ENCODE data around the gene KCNG2.

KCNG2 gene

DNA sequence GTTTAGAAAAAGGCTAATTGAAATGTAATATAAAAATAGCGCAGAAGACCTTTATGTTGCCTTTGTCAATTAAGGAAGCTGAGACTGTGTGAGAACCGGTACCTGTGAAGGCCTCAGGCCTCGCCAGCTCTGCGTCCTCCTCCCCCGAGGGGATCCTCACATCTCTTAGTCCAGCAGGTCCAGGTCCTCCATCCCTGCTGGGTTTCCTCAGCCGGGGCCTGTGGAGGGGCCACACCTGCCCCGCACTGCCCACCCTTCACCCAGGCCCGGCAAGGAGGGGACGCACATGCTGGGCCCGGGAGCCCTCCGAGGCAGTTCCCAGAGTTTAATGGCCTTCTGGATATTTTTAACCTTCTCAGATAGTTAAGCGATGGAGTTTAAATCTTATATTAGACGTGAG, 3.5 kb downstream of the KCNG2 start:
- ATAC-seq (replicated peaks) (no peak), DNase-seq (no peak)
- H3K36me3 Mint-ChIP-seq (ENCODE audit: insufficient read depth), result no peaks in the 10 kb centered on the region
- H3K4me1 Mint-ChIP-seq (ENCODE audit: low read depth in 2 of 2), result peaks cover 6 to 22% of the 10 kb centered on the region in 2 donors
- no peak overlapping the region for H3K27ac Mint-ChIP-seq
- H3K27me3 Mint-ChIP-seq, result peaks cover 31 to 34% of the 10 kb centered on the region in 2 donors
- no peaks in the 10 kb centered on the region for H3K9me3 Mint-ChIP-seq
- H3K4me3 Mint-ChIP-seq, result no peak overlapping the region

DNA sequence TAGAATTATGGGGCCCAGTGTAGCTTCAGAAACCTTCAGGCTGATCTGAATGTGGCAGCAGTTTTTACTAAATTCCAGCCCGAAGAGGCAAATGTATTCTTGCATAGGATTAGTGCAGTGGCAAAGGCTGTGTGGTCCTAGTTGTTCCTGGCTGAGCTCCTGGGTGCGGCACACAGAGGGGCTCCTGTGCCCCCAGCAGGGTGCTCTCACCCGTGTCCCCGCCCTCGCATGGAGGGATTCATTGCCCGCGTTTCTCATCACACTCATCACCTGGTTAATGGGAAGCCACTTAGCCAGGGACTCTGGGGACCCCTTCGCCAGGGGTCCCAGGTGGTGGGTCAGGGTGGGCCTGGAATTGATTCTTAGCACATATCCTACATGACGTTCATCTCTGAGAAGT, 3.9 kb downstream of the KCNG2 start:
- DNase-seq (no peak), ATAC-seq (replicated peaks) (no peak)
- Mint-ChIP-seq H3K27me3 (peaks cover 26 to 30% of the 10 kb centered on the region in 2 donors), H3K4me3 (no peak overlapping the region), H3K4me1 (ENCODE audit: low read depth in 2 of 2) (peaks cover 6 to 22% of the 10 kb centered on the region in 2 donors), H3K27ac (no peak overlapping the region), H3K36me3 (ENCODE audit: insufficient read depth) (no peaks in the 10 kb centered on the region), H3K9me3 (no peaks in the 10 kb centered on the region)

DNA sequence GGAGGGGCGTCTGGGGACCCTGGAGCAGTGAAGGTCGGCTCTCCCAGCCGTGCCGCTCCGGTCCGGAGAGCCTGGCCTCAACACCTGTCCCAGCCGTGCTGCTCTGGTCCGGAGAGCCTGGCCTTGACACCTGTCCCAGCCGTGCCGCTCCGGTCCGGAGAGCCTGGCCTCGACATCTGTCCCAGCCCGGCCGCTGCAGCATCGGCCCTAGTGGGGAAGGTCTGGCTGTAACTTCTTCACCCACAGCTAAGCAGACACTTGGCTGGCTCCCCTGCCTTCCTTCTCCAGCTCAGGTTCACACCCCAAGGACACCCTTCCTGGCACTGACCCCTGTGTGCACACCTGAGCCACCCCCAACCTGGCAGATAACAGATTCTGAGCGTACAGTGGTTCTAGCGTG, 4.6 kb downstream of the KCNG2 start:
- no peaks in the 10 kb centered on the region for H3K9me3 Mint-ChIP-seq
- no peak overlapping the region for H3K27ac Mint-ChIP-seq
- peaks cover 3 to 20% of the 10 kb centered on the region in 2 donors for H3K4me1 Mint-ChIP-seq (ENCODE audit: low read depth in 2 of 2)

DNA sequence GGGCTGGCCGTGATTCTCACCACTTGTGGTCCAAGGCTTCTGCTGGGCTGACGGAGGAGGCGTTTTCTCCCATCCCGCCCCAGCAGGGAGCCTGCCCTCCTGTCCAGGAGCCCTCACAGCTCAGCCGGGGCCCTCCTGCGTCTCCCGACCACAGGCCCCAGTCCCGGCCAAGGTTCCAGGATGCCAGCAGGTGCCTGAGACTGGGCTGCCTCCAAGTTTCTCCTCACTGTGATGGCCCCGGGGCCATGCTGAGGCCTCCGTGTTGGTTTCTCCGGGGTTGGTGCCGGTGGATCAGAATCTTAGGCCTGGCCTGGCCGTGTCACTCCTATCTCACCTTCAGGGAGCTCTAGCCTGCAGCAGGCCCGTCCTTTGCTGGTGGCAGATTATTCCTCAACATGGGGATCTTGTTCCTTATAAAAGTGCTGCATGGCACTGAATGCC, 5.9 kb downstream of the KCNG2 start:
- ATAC-seq (replicated peaks), result no peak
- Mint-ChIP-seq H3K27ac (no peak overlapping the region), H3K4me3 (no peak overlapping the region), H3K9me3 (no peaks in the 10 kb centered on the region), H3K4me1 (ENCODE audit: low read depth in 2 of 2) (peaks cover 2 to 18% of the 10 kb centered on the region in 2 donors), H3K27me3 (peaks cover 16 to 18% of the 10 kb centered on the region in 2 donors), H3K36me3 (ENCODE audit: insufficient read depth) (no peaks in the 10 kb centered on the region)
- DNase-seq, result no peak

More for the DNA sequence above, 4.6 kb downstream of the KCNG2 start:
- Mint-ChIP-seq H3K27me3 (peaks cover 20 to 24% of the 10 kb centered on the region in 2 donors), H3K36me3 (ENCODE audit: insufficient read depth) (no peaks in the 10 kb centered on the region), H3K4me3 (no peak overlapping the region)
- DNase-seq (no peak), ATAC-seq (replicated peaks) (no peak)

DNA sequence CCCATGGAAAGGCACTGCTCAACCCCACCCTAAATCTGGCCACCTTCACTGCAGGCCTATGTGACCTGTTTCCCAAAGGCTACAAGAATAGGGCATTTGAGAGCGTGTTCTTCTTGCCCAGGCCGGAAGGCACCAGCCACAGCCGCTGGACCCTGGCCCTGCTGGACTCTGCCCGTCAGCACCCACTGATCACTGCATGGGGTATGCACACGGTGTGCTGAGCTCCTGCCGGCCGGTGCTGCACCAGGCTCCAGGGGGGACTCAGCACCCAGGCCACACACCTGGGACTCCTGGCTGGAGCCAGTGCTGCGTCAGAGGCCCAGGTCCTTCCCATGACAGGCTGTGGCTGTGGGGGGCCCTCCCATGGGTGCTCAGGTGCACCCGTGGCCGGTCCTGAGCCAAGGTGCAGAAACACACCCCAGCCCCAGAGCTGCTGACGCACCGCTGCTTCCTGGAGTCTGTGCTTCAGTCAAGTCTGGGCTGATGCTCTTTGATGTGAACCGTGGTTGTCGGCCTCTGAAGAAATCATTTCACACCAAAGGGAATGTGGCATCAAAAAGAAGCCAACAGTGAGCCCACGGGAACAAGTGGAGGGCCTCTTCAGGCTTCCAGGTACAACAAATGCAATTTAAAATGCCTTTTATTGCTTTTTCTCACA, 6.5 kb downstream of the KCNG2 start:
- H3K4me1 Mint-ChIP-seq (ENCODE audit: low read depth in 2 of 2), result peaks cover 2 to 17% of the 10 kb centered on the region in 2 donors
- no peaks in the 10 kb centered on the region for H3K36me3 Mint-ChIP-seq (ENCODE audit: insufficient read depth)
- H3K9me3 Mint-ChIP-seq, result no peaks in the 10 kb centered on the region
- H3K27ac Mint-ChIP-seq, result no peak overlapping the region
- peaks cover 12 to 14% of the 10 kb centered on the region in 2 donors for H3K27me3 Mint-ChIP-seq
- DNase-seq, result no peak
- no peak overlapping the region for H3K4me3 Mint-ChIP-seq
- ATAC-seq (replicated peaks), result no peak

DNA sequence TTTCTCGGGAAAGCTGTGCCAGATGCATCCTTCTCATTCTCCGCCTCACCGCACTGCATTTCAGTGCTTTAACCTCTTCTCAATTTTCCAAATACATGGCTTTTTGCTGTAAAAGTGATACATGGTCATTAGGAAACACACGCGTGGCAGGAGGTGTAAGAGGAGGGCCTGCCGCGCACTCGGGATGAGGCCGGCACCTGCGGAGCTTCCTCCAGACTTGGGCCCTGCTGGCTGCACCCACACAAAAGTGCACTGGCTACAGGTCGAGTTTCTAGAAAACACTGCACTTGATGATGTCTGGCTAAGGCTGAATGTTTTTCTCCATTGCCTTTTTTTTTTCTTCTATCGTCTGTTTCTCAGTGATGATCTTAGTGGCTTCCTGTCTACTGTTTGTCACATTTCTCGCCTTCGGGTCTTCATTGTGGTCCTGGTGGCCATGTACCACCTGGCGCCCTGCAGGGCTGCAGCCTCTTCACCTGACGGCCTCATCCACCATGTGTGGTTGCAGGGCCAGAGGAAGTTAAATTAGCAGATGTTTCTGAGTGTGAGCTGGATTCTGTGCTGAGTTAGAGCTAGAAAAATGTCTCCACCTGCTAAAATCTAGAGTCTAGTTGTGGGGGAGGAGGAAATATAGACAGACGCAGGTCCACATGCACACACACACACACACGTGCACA, 7.6 kb downstream of the KCNG2 start:
- Mint-ChIP-seq H3K36me3 (ENCODE audit: insufficient read depth) (no peaks in the 10 kb centered on the region), H3K4me1 (ENCODE audit: low read depth in 2 of 2) (peaks cover 0 to 9% of the 10 kb centered on the region in 2 donors), H3K9me3 (no peaks in the 10 kb centered on the region), H3K27me3 (peaks cover 1 to 11% of the 10 kb centered on the region in 2 donors), H3K27ac (peak overlapping the region in 1 of 2 donors; percentile 76), H3K4me3 (no peak overlapping the region)
- no peak for DNase-seq
- ATAC-seq (replicated peaks), result no peak

DNA sequence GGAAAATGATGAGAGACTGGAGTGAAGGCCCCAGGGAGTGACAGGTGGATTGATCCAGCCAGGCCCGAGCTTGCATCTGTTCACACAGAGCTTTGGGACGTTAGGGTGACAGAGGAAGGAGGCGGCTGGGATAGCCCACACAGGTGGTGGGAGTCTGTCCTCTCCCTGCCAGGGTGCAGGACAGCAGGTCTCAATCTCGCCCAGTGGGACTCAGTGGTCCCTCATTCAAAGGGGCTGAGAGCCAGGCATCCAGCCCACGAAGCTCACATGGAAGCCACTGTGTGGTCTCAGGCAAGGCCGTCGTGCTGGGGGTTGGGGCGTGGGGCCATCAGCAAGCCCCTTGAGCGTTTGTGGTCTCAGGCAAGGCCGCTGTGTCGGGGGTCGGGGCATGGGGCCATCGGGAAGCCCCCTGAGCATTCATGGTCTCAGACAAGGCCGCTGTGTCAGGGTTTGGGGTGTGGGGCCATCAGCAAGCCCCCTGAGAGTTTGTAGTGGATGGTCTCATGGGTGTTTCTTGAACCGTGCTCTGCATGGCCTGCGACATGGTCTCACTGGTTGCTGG, 8.3 kb downstream of the KCNG2 start:
- H3K9me3 Mint-ChIP-seq, result no peaks in the 10 kb centered on the region
- H3K4me1 Mint-ChIP-seq (ENCODE audit: low read depth in 2 of 2), result peaks cover 0 to 9% of the 10 kb centered on the region in 2 donors
- peaks cover 0 to 10% of the 10 kb centered on the region in 2 donors for H3K27me3 Mint-ChIP-seq
- no peak for DNase-seq
- no peak overlapping the region for H3K4me3 Mint-ChIP-seq
- H3K27ac Mint-ChIP-seq, result no peak overlapping the region
- no peak for ATAC-seq (replicated peaks)
- no peaks in the 10 kb centered on the region for H3K36me3 Mint-ChIP-seq (ENCODE audit: insufficient read depth)

DNA sequence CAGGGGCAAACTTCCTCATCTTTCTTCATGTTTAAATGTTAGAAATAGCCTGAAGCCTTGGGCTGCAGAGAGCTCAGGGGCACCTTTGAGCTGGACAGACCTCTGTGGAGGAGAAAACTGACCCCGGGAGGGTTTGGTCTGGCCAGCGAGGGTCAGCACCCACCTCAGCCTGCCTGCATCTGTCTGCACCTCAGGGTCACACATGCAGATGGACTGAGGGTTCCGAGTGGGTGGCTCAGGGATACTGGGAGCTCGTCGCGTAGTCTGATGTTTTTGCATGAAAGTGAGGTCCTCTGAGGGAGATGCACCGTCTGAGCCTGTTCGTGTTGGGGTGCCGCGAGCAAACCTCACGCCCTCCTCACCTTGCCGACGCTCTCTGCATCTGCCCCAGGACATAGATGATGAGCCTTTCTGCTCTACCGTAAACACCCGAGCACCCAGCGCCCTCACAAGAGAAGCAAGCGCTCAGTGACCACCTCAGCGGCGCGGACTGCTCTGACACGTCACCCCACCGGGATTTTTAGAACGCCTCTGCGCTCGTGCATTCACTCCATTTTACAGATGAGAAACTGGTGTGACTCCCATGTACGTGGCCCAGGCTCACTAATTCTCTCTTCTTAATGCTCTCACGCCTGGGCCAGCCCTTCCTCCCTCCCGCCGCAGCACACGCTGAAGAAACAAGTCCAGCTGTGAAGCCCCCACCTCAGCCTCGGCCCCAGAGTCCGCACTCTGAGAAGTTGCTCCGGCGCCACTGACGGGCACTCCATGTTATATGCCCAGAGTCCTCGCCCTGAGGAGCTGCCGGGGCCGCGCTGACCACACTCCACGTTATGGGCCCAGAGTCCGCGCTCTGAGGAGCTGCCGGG, 9.5 kb downstream of the KCNG2 start:
- Mint-ChIP-seq H3K27me3 (peaks cover 11 to 22% of the 10 kb centered on the region in 2 donors), H3K9me3 (no peaks in the 10 kb centered on the region), H3K27ac (no peak overlapping the region), H3K4me1 (ENCODE audit: low read depth in 2 of 2) (peaks cover 0 to 9% of the 10 kb centered on the region in 2 donors), H3K4me3 (no peak overlapping the region), H3K36me3 (ENCODE audit: insufficient read depth) (no peaks in the 10 kb centered on the region)
- ATAC-seq (replicated peaks) (no peak), DNase-seq (no peak)

DNA sequence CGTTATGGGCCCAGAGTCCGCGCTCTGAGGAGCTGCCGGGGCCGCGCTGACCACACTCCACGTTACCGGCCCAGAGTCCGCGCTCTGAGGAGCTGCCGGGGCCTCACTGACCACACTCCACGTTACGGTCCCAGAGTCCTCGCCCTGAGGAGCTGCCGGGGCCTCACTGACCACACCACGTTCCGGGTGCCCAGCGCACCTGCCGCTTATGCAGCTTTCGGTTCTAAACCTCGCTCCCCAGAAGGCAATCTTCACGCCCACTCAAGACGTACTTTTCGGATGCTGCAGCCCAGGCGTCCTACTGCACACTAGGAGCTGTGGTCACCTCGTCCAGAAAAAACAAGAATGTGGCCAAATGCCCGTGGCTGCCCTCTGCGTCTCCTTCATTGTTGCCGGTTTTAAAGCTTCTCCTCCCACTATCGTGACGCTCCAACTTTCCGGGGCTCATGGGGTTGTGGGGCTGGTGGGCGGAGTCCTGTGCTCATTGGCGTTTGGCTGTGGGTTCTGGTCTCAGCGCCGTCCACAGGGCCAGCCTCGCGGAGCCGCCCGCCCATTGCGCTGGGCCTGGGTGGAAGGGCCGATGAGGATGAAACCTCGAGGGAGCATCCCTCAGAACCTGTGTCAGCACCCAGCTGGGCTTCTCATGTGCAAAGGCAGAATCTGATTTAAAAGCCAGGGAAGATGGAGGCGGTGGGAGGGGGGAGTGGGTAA, 11.9 kb downstream of the KCNG2 start:
- ATAC-seq (replicated peaks) (no peak), DNase-seq (no peak)
- no peaks in the 10 kb centered on the region for H3K36me3 Mint-ChIP-seq (ENCODE audit: insufficient read depth)
- no peak overlapping the region for H3K27ac Mint-ChIP-seq
- no peaks in the 10 kb centered on the region for H3K9me3 Mint-ChIP-seq
- H3K4me3 Mint-ChIP-seq, result no peak overlapping the region
- H3K27me3 Mint-ChIP-seq, result peaks cover 17 to 37% of the 10 kb centered on the region in 2 donors
- H3K4me1 Mint-ChIP-seq (ENCODE audit: low read depth in 2 of 2), result peaks cover 0 to 9% of the 10 kb centered on the region in 2 donors

DNA sequence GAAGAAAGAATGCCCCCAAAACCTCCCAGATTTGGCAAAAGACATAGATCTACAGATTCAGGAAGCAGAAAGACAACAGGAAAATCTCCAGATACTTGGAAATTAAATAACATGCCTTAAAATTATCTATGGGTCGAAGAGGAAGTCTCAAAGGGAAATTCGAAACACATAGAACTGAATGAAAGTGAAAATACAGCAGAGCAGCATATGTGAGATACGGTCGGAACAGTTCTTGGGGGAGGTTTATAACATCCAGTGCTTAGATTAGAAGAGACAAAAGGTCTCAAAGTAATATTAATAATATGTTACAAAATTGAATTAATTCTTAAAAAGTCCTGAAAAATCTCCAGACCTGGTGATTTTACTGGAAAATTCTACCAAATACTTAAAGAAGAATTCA, 14.3 kb downstream of the KCNG2 start:
- no peak for DNase-seq
- peaks cover 17 to 37% of the 10 kb centered on the region in 2 donors for H3K27me3 Mint-ChIP-seq
- no peaks in the 10 kb centered on the region for H3K36me3 Mint-ChIP-seq (ENCODE audit: insufficient read depth)
- no peak overlapping the region for H3K27ac Mint-ChIP-seq
- H3K4me1 Mint-ChIP-seq (ENCODE audit: low read depth in 2 of 2), result no peaks in the 10 kb centered on the region
- no peak overlapping the region for H3K4me3 Mint-ChIP-seq
- no peak for ATAC-seq (replicated peaks)
- no peaks in the 10 kb centered on the region for H3K9me3 Mint-ChIP-seq

DNA sequence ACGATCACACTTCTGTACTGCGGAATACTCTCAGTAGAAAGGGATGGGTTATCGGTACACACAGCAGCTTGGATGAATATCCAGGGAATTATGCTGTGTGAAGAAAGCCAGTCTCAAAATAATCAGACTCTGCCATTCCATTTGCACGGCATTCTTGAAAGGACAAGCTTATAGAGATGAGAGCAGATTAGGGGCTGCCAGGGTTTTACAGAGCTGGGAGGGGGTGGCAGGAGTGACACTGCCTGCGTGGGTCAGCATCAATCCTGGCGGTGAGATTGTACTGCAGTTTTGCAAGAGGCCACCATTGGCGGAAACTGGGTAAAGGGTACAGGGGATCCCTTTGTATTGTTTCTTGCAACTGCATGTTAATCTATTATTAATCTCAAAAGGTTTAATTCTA, 16.6 kb downstream of the KCNG2 start:
- no peaks in the 10 kb centered on the region for H3K9me3 Mint-ChIP-seq
- no peak overlapping the region for H3K27ac Mint-ChIP-seq
- H3K4me3 Mint-ChIP-seq, result no peak overlapping the region
- ATAC-seq (replicated peaks) (no peak), DNase-seq (no peak)
- H3K4me1 Mint-ChIP-seq (ENCODE audit: low read depth in 2 of 2), result no peaks in the 10 kb centered on the region
- H3K36me3 Mint-ChIP-seq (ENCODE audit: insufficient read depth), result no peaks in the 10 kb centered on the region
- H3K27me3 Mint-ChIP-seq, result peaks cover 17 to 46% of the 10 kb centered on the region in 2 donors

DNA sequence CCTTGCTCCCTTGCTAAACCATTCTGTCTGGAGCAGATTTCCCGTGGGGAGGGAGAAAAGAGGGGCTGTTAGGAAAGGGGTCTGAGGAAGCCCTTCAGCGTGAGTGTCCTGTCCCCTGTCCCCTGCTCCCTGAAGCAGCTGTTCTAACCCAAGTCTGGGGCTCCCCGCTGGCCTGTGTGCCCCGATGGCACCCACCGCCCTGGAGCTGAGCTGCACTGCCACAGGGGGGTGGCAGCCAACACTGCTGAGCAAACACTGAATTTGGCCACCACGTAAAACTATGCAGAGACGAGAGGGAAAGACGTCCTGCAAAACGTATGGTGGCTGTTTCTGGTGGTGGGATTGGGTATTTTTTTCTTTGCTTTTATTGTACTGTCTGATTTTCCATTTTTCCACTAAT, 17.9 kb downstream of the KCNG2 start:
- ATAC-seq (replicated peaks) (no peak), DNase-seq (no peak)
- Mint-ChIP-seq H3K36me3 (ENCODE audit: insufficient read depth) (no peaks in the 10 kb centered on the region), H3K4me3 (no peak overlapping the region), H3K4me1 (ENCODE audit: low read depth in 2 of 2) (peaks cover 0 to 6% of the 10 kb centered on the region in 2 donors), H3K27ac (no peak overlapping the region), H3K9me3 (no peaks in the 10 kb centered on the region), H3K27me3 (peaks cover 23 to 49% of the 10 kb centered on the region in 2 donors)

DNA sequence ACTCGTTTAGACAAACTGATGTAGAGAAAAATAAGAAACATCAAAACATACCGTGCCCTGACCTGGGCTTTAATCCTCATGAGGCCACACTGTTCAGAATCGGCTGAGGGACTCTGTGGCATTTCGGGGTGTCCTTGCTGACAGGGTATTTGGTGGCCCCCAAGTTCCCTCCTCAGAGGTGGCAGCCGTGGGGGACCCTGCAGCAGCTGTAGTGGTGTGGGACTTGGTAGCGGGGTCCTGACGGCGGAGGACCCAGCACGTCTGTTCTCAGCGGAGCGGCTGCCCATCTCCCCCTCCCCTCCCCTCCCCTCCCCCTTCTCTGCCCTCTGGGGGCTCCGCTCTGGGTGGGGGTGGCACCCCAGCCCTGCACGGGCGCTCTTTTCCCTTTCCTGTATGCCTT, 18.4 kb downstream of the KCNG2 start:
- Mint-ChIP-seq H3K36me3 (ENCODE audit: insufficient read depth) (no peaks in the 10 kb centered on the region), H3K4me1 (ENCODE audit: low read depth in 2 of 2) (peaks cover 0 to 6% of the 10 kb centered on the region in 2 donors), H3K27me3 (peaks cover 22 to 48% of the 10 kb centered on the region in 2 donors), H3K27ac (no peak overlapping the region), H3K9me3 (no peaks in the 10 kb centered on the region), H3K4me3 (no peak overlapping the region)
- DNase-seq (no peak), ATAC-seq (replicated peaks) (no peak)

All from effector memory CD8-positive, alpha-beta T cell (primary cell).